ENCODE measurements around the gene ATP5IF1.

The ATP5IF1 gene

DNA sequence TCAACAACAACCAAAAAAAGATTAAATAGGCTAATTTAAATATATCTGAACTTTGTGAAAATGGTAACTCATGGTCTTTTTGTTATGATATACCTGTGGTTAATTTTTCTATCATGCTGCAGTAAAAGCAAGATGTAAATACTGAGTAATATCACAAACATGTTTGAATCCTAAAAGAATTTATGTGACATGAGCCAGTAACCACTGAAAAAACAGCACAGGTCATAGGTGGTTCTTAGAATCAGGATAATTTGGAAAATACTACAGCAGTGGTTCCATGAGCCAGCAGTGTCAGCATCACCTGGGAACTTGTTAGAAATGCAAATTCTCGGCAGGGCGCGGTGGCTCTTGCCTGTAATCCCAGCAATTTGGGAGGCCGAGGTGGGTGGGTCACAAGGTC is 4.1 kb downstream of the ATP5IF1 start:
- H3K36me3 ChIP-seq (ENCODE audit: control insufficient read depth in 1 of 2, insufficient read depth in 2 of 2, low read length in 2 of 2): peaks cover 0 to 6% of the 10 kb centered on the region in 2 donors
- no peaks in the 10 kb centered on the region for H3K27me3 ChIP-seq (ENCODE audit: low read depth, low read length)
- no peaks in the 10 kb centered on the region for H3K9me3 ChIP-seq (ENCODE audit: control insufficient read depth in 1 of 2, low read length in 2 of 2)
- no peak overlapping the region for H3K27ac ChIP-seq (ENCODE audit: low read length)
- no peak overlapping the region for H3K4me3 ChIP-seq (ENCODE audit: low read depth in 1 of 2, low read length in 2 of 2)
- peaks cover 14 to 19% of the 10 kb centered on the region in 2 donors for H3K4me1 ChIP-seq (ENCODE audit: control insufficient read depth in 1 of 2, insufficient read depth in 2 of 2, low read length in 2 of 2)

DNA sequence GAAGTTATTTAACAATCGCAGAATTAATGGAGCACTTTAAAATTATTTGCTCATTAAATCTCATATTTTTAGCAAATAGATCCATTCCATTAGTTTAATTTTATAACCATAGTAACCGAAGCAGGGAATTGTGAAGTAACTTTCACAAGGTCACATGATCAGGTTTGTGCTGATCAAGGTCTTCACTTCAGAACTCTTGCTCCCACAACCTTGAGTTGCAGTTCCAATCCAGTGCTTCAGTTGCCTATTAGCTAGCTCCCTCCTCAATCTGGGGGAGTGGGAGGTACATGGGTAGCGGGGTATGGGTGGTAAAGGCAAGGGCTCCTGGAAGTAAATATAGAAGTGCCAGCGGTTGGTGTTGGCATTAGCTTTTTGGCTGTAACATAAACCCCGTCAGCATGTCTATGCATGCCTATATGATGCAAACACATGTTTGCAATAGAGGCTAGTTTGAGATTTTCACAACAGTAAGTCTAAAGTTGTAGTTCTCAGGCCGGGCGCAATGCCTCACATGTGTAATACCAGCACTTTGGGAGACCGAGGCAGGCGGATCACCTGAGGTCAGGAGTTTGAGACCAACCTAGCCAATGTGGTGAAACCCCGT is 5.8 kb downstream of the ATP5IF1 start:
- peaks cover 0 to 6% of the 10 kb centered on the region in 2 donors for H3K36me3 ChIP-seq (ENCODE audit: control insufficient read depth in 1 of 2, insufficient read depth in 2 of 2, low read length in 2 of 2)
- H3K27me3 ChIP-seq (ENCODE audit: low read depth, low read length): no peaks in the 10 kb centered on the region
- H3K4me1 ChIP-seq (ENCODE audit: control insufficient read depth in 1 of 2, insufficient read depth in 2 of 2, low read length in 2 of 2): peaks cover 17% of the 10 kb centered on the region in 2 donors
- H3K27ac ChIP-seq (ENCODE audit: low read length): no peak overlapping the region
- H3K4me3 ChIP-seq (ENCODE audit: low read depth in 1 of 2, low read length in 2 of 2): no peak overlapping the region
- H3K9me3 ChIP-seq (ENCODE audit: control insufficient read depth in 1 of 2, low read length in 2 of 2): no peaks in the 10 kb centered on the region

GRCh38 chr1:28243685-28244311 is 7.9 kb downstream of the ATP5IF1 start:
- Histone ChIP-seq H3K36me3 (ENCODE audit: control insufficient read depth in 1 of 2, insufficient read depth in 2 of 2, low read length in 2 of 2) (no peaks in the 10 kb centered on the region), H3K4me3 (ENCODE audit: low read depth in 1 of 2, low read length in 2 of 2) (no peak overlapping the region), H3K9me3 (ENCODE audit: control insufficient read depth in 1 of 2, low read length in 2 of 2) (no peaks in the 10 kb centered on the region), H3K27ac (ENCODE audit: low read length) (no peak overlapping the region), H3K4me1 (ENCODE audit: control insufficient read depth in 1 of 2, insufficient read depth in 2 of 2, low read length in 2 of 2) (peaks cover 20 to 23% of the 10 kb centered on the region in 2 donors), H3K27me3 (ENCODE audit: low read depth, low read length) (no peaks in the 10 kb centered on the region)

DNA sequence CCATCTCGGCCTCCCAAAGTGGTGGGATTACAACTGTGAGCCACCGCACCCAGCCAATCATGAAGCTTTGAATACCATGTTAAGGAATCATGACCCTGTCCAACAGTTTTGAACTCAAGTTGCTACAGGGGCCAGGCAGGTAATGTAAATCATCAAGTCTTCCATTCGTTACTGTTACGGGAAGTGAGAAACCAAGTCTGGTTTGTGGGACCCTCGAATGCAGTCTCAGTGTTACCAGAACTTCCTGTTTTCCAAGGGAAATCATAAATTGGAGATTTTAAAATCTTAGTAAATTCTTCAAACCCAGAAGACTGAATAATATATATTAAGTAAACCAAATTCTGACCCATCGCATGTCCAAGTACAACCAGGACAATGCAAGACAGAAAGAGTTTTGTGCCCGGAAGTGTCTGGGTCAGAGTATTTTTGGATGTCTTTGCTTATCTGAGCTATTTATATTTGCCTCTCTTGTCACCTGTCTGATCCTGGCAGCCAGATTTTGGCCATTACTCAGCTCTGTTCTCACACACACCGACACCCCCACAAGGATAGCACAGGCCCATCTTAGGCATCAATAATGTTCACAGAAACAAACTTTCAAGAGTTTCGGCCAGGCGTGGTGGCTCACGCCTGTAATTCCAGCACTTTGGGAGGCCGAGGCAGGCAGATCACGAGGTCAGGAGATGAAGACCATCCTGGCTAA is 8.8 kb downstream of the ATP5IF1 start:
- Histone ChIP-seq H3K27ac (ENCODE audit: low read length) (peak overlapping the region; percentile 45), H3K9me3 (ENCODE audit: control insufficient read depth in 1 of 2, low read length in 2 of 2) (no peaks in the 10 kb centered on the region), H3K36me3 (ENCODE audit: control insufficient read depth in 1 of 2, insufficient read depth in 2 of 2, low read length in 2 of 2) (no peaks in the 10 kb centered on the region), H3K27me3 (ENCODE audit: low read depth, low read length) (no peaks in the 10 kb centered on the region), H3K4me1 (ENCODE audit: control insufficient read depth in 1 of 2, insufficient read depth in 2 of 2, low read length in 2 of 2) (peaks cover 22 to 29% of the 10 kb centered on the region in 2 donors), H3K4me3 (ENCODE audit: low read depth in 1 of 2, low read length in 2 of 2) (no peak overlapping the region)

GRCh38 chr1:28246427-28246832 is 10.5 kb downstream of the ATP5IF1 start:
- Histone ChIP-seq H3K4me1 (ENCODE audit: control insufficient read depth in 1 of 2, insufficient read depth in 2 of 2, low read length in 2 of 2) (peaks cover 22 to 32% of the 10 kb centered on the region in 2 donors), H3K36me3 (ENCODE audit: control insufficient read depth in 1 of 2, insufficient read depth in 2 of 2, low read length in 2 of 2) (no peaks in the 10 kb centered on the region), H3K27ac (ENCODE audit: low read length) (peak overlapping the region; percentile 76), H3K27me3 (ENCODE audit: low read depth, low read length) (no peaks in the 10 kb centered on the region), H3K4me3 (ENCODE audit: low read depth in 1 of 2, low read length in 2 of 2) (peak overlapping the region; percentile 71 to 75), H3K9me3 (ENCODE audit: control insufficient read depth in 1 of 2, low read length in 2 of 2) (no peaks in the 10 kb centered on the region)

GRCh38 chr1:28247612-28248272 is 11.8 kb downstream of the ATP5IF1 start:
- peak overlapping the region; percentile 57 to 71 for H3K4me3 ChIP-seq (ENCODE audit: low read depth in 1 of 2, low read length in 2 of 2)
- H3K36me3 ChIP-seq (ENCODE audit: control insufficient read depth in 1 of 2, insufficient read depth in 2 of 2, low read length in 2 of 2): no peaks in the 10 kb centered on the region
- H3K27ac ChIP-seq (ENCODE audit: low read length): peak overlapping the region; percentile 88
- H3K4me1 ChIP-seq (ENCODE audit: control insufficient read depth in 1 of 2, insufficient read depth in 2 of 2, low read length in 2 of 2): peaks cover 22 to 32% of the 10 kb centered on the region in 2 donors
- no peaks in the 10 kb centered on the region for H3K27me3 ChIP-seq (ENCODE audit: low read depth, low read length)
- H3K9me3 ChIP-seq (ENCODE audit: control insufficient read depth in 1 of 2, low read length in 2 of 2): no peaks in the 10 kb centered on the region

- Histone ChIP-seq H3K27ac (ENCODE audit: low read length) (peak overlapping the region; percentile 88), H3K4me3 (ENCODE audit: low read depth in 1 of 2, low read length in 2 of 2) (peak overlapping the region; percentile 30 to 56), H3K36me3 (ENCODE audit: control insufficient read depth in 1 of 2, insufficient read depth in 2 of 2, low read length in 2 of 2) (no peaks in the 10 kb centered on the region), H3K4me1 (ENCODE audit: control insufficient read depth in 1 of 2, insufficient read depth in 2 of 2, low read length in 2 of 2) (peaks cover 22 to 32% of the 10 kb centered on the region in 2 donors), H3K27me3 (ENCODE audit: low read depth, low read length) (no peaks in the 10 kb centered on the region), H3K9me3 (ENCODE audit: control insufficient read depth in 1 of 2, low read length in 2 of 2) (no peaks in the 10 kb centered on the region)
Measured at GRCh38 chr1:28248273-28249012, 12.5 kb downstream of the ATP5IF1 start.

- peaks cover 22 to 28% of the 10 kb centered on the region in 2 donors for H3K4me1 ChIP-seq (ENCODE audit: control insufficient read depth in 1 of 2, insufficient read depth in 2 of 2, low read length in 2 of 2)
- H3K9me3 ChIP-seq (ENCODE audit: control insufficient read depth in 1 of 2, low read length in 2 of 2): no peaks in the 10 kb centered on the region
- H3K36me3 ChIP-seq (ENCODE audit: control insufficient read depth in 1 of 2, insufficient read depth in 2 of 2, low read length in 2 of 2): no peaks in the 10 kb centered on the region
- peak overlapping the region; percentile 88 for H3K27ac ChIP-seq (ENCODE audit: low read length)
- H3K4me3 ChIP-seq (ENCODE audit: low read depth in 1 of 2, low read length in 2 of 2): peak overlapping the region; percentile 30 to 56
- H3K27me3 ChIP-seq (ENCODE audit: low read depth, low read length): no peaks in the 10 kb centered on the region
Measured at GRCh38 chr1:28249013-28249865, 13.3 kb downstream of the ATP5IF1 start.

DNA sequence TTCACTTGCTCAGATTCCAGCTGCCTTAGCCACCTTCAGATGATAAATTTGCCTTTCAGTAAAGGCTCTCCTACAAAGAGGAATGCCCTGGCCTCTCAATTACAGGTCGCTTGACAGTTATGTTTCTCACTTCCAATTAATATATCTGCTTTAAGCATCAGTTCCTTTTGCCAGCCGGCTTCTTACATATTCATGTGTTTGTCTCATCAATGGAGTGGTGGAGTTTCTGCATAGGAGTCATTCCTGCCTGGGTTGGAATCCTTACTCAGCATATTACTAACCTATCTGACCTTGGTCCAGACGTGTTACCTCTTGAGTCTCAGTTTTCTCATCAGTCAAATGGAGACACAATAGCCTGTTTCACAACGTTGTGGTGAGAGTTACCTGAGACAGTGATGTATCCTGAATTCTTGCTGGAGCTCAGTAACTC is 14.0 kb downstream of the ATP5IF1 start:
- Histone ChIP-seq H3K4me1 (ENCODE audit: control insufficient read depth in 1 of 2, insufficient read depth in 2 of 2, low read length in 2 of 2) (peaks cover 22 to 24% of the 10 kb centered on the region in 2 donors), H3K27ac (ENCODE audit: low read length) (no peak overlapping the region), H3K27me3 (ENCODE audit: low read depth, low read length) (no peaks in the 10 kb centered on the region), H3K4me3 (ENCODE audit: low read depth in 1 of 2, low read length in 2 of 2) (no peak overlapping the region), H3K36me3 (ENCODE audit: control insufficient read depth in 1 of 2, insufficient read depth in 2 of 2, low read length in 2 of 2) (no peaks in the 10 kb centered on the region), H3K9me3 (ENCODE audit: control insufficient read depth in 1 of 2, low read length in 2 of 2) (no peaks in the 10 kb centered on the region)

DNA sequence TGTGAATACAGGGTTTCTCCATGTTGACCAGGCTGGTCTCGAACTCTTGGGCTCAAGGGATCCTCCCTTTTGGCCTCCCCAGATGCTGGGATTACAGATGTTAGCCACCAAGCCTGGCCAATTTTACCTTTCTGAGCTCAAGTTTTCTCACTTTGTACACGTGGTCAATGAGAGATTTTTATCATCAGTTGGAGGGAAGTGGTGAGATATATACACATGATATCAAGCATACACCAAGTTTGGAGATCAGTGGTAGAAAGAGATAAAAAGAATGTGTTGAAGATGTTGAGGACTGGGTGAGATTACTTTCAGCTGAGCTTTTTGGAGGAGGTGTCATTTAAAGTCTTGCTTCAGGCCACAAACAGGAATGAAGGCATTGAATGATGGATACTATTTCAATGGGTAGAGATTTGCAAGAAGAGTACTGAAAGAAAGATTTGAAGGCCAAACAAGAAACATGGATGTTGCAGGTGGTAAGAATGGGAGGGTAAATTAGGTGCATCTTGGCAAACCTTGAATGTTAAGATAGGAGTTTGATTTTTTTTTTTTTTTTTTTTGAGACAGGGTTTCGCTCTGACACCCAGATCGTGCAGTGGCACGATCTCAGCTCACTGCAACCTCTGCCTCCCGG is 20.4 kb downstream of the ATP5IF1 start:
- no peaks in the 10 kb centered on the region for H3K27me3 ChIP-seq (ENCODE audit: low read depth, low read length)
- H3K4me3 ChIP-seq (ENCODE audit: low read depth in 1 of 2, low read length in 2 of 2): no peak overlapping the region
- no peak overlapping the region for H3K27ac ChIP-seq (ENCODE audit: low read length)
- H3K9me3 ChIP-seq (ENCODE audit: control insufficient read depth in 1 of 2, low read length in 2 of 2): no peaks in the 10 kb centered on the region
- H3K4me1 ChIP-seq (ENCODE audit: control insufficient read depth in 1 of 2, insufficient read depth in 2 of 2, low read length in 2 of 2): peaks cover 6 to 15% of the 10 kb centered on the region in 2 donors
- peaks cover 0 to 5% of the 10 kb centered on the region in 2 donors for H3K36me3 ChIP-seq (ENCODE audit: control insufficient read depth in 1 of 2, insufficient read depth in 2 of 2, low read length in 2 of 2)
